Smooth muscle cell (in vitro differentiated cells): ENCODE measurements around the gene SORBS1. TPM values are rescaled to one million over a fixed set of nuclear protein-coding genes. Genes with fewer than 3 reads are reported as not detected.

Experiments
- DNase-seq: peaks from one replicate; lab custom pipeline; 2025; ENCODE audit not compliant: unreplicated experiment; lab: John Stamatoyannopoulos, UW
- H2AFZ ChIP-seq: fragments of 200-600 bp; sonication (generic); 2 replicates; pipeline ENCODE4 v1.6.0; 2016; ENCODE audit warnings: antibody characterized with exemption, low read depth, mild to moderate bottlenecking
- H3F3A ChIP-seq: fragments of 200-600 bp; sonication (generic); 2 replicates; pipeline ENCODE4 v1.6.0; 2017; ENCODE audit warnings: antibody characterized with exemption, low read depth
- H3K27ac ChIP-seq: fragments of 200-600 bp; sonication (generic); 2 replicates; pipeline ENCODE4 v1.5.1; 2016; ENCODE audit warnings: low read depth, mild to moderate bottlenecking
- H3K27me3 ChIP-seq: fragments of 200-600 bp; sonication (generic); 2 replicates; pipeline ENCODE4 v1.6.1; 2016; ENCODE audit warnings: low read depth, mild to moderate bottlenecking
- H3K36me3 ChIP-seq: fragments of 200-600 bp; sonication (generic); 2 replicates; pipeline ENCODE4 v1.5.1; 2016; ENCODE audit warnings: low read depth
- H3K4me1 ChIP-seq: fragments of 200-600 bp; sonication (generic); 2 replicates; pipeline ENCODE4 v1.5.1; 2016; ENCODE audit warnings: low read depth
- H3K4me2 ChIP-seq: fragments of 200-600 bp; sonication (generic); 2 replicates; pipeline ENCODE4 v1.6.0; 2016; ENCODE audit warnings: mild to moderate bottlenecking
- H3K4me3 ChIP-seq: fragments of 200-600 bp; sonication (generic); 2 replicates; pipeline ENCODE4 v1.5.1; 2016; ENCODE audit warnings: mild to moderate bottlenecking
- H3K79me2 ChIP-seq: fragments of 200-600 bp; sonication (generic); 2 replicates; pipeline ENCODE4 v1.6.0; 2016; ENCODE audit warnings: low read depth, mild to moderate bottlenecking
- H3K9ac ChIP-seq: fragments of 200-600 bp; sonication (generic); 2 replicates; pipeline ENCODE4 v1.6.0; 2016; ENCODE audit warnings: low read depth
- H3K9me3 ChIP-seq: fragments of 200-600 bp; sonication (generic); replicated peaks from 2 replicates; pipeline ENCODE4 v1.5.1; 2016; ENCODE audit warnings: low read depth
- H4K20me1 ChIP-seq: fragments of 200-600 bp; sonication (generic); 2 replicates; pipeline ENCODE4 v1.6.0; 2016; ENCODE audit warnings: low read depth
- CTCF ChIP-seq: fragments of 200-600 bp; sonication (generic); IDR thresholded peaks from 2 replicates; pipeline ENCODE4 v1.5.1; 2017; ENCODE audit warnings: borderline replicate concordance, mild to moderate bottlenecking, antibody characterized with exemption; ENCODE audit not compliant: insufficient read depth, poor library complexity, severe bottlenecking
- WGBS: methylation state at CpG from one replicate; pipeline ENCODE4 v1.1.7; 2016; ENCODE audit warnings: low lambda C conversion rate; 5-methylcytosine and 5-hydroxymethylcytosine counted together
- polyA plus RNA-seq: library from polyadenylated mRNA; unstranded; fragments of >200 nt; fragmentation: Nextera tagmentation; extraction: Ambion mirVana; gene quantifications from 2 replicates; pipeline ENCODE4 v1.2.1, GENCODE V29; 2016
- total RNA-seq: library from RNA; depleted of rRNA; stranded (reverse); fragments of >200 nt; gene quantifications from 2 replicates; pipeline ENCODE4 v1.2.3, GENCODE V29; 2014

The SORBS1 gene
- total and polyA plus RNA-seq, 2 experiments from 2014 or later, result 14.6 to 21.0 TPM

- no peak overlapping the region for H3K4me3 ChIP-seq
- H3K4me1 ChIP-seq, result no peaks in the 10 kb centered on the region
- no peak for DNase-seq
- H3K27me3 ChIP-seq, result no peaks in the 10 kb centered on the region
- peaks cover under 1% of the 10 kb centered on the region for H3F3A ChIP-seq
- WGBS, result 96% methylated on average over 2 of the region's 2 CpGs
- H3K9me3 ChIP-seq, result no peaks in the 10 kb centered on the region
- H3K4me2 ChIP-seq, result no peak overlapping the region
- H3K27ac ChIP-seq, result no peak overlapping the region
- no peak overlapping the region for H3K9ac ChIP-seq
- no peaks in the 10 kb centered on the region for H3K79me2 ChIP-seq
- H4K20me1 ChIP-seq, result no peaks in the 10 kb centered on the region
- no peak for TF ChIP-seq CTCF
- no peaks in the 10 kb centered on the region for H3K36me3 ChIP-seq
- H2AFZ ChIP-seq, result no peak overlapping the region
These were observed 119.6 kb downstream of the SORBS1 start for GRCh38 chr10:95441547-95441923.

GRCh38 chr10:95440756-95441546, 120.2 kb downstream of the SORBS1 start:
- no peaks in the 10 kb centered on the region for H3K36me3 ChIP-seq
- no peak overlapping the region for H3K9ac ChIP-seq
- no peaks in the 10 kb centered on the region for H3K9me3 ChIP-seq
- H3F3A ChIP-seq, result no peaks in the 10 kb centered on the region
- H3K4me1 ChIP-seq, result no peaks in the 10 kb centered on the region
- no peaks in the 10 kb centered on the region for H3K79me2 ChIP-seq
- WGBS, result 76% methylated on average over 7 of the region's 7 CpGs
- no peak for DNase-seq
- no peak overlapping the region for H3K27ac ChIP-seq
- H4K20me1 ChIP-seq, result no peaks in the 10 kb centered on the region
- no peak overlapping the region for H3K4me2 ChIP-seq
- no peak overlapping the region for H2AFZ ChIP-seq
- H3K4me3 ChIP-seq, result no peak overlapping the region
- H3K27me3 ChIP-seq, result no peaks in the 10 kb centered on the region
- TF ChIP-seq CTCF, result no peak

GRCh38 chr10:95440038-95440725, 121.0 kb downstream of the SORBS1 start:
- no peaks in the 10 kb centered on the region for H4K20me1 ChIP-seq
- H3K9ac ChIP-seq, result no peak overlapping the region
- H3K27me3 ChIP-seq, result no peaks in the 10 kb centered on the region
- H3K79me2 ChIP-seq, result no peaks in the 10 kb centered on the region
- no peak for TF ChIP-seq CTCF
- DNase-seq, result no peak
- H3K4me1 ChIP-seq, result no peaks in the 10 kb centered on the region
- no peak overlapping the region for H2AFZ ChIP-seq
- no peaks in the 10 kb centered on the region for H3K9me3 ChIP-seq
- H3K36me3 ChIP-seq, result no peaks in the 10 kb centered on the region
- no peak overlapping the region for H3K4me2 ChIP-seq
- WGBS, result 82% methylated on average over 6 of the region's 6 CpGs
- no peak overlapping the region for H3K27ac ChIP-seq
- no peak overlapping the region for H3K4me3 ChIP-seq
- H3F3A ChIP-seq, result no peaks in the 10 kb centered on the region

GRCh38 chr10:95438781-95439180, 122.4 kb downstream of the SORBS1 start:
- H3K4me3 ChIP-seq, result no peak overlapping the region
- 98% methylated on average over 2 of the region's 2 CpGs for WGBS
- H3K9me3 ChIP-seq, result no peaks in the 10 kb centered on the region
- H3F3A ChIP-seq, result no peaks in the 10 kb centered on the region
- no peak overlapping the region for H3K27ac ChIP-seq
- H3K79me2 ChIP-seq, result no peaks in the 10 kb centered on the region
- H3K4me2 ChIP-seq, result no peak overlapping the region
- no peaks in the 10 kb centered on the region for H3K36me3 ChIP-seq
- H3K4me1 ChIP-seq, result no peaks in the 10 kb centered on the region
- no peaks in the 10 kb centered on the region for H4K20me1 ChIP-seq
- H2AFZ ChIP-seq, result no peak overlapping the region
- no peaks in the 10 kb centered on the region for H3K27me3 ChIP-seq
- no peak overlapping the region for H3K9ac ChIP-seq
- no peak for DNase-seq
- no peak for TF ChIP-seq CTCF
